Measurements from ENCODE around the gene PLA2G4F.
A peak's percentile ranks its signal among the peaks of the same experiment; 100 is the strongest.
"Not testable (repeated sequence)": the region's sequence is repeated elsewhere in the genome, so short reads cannot be mapped to it uniquely, and the experiment has no call there.

The PLA2G4F gene

GRCh38 chr15:42094512-42094963 lies 61.9 kb downstream of the PLA2G4F start, which contains the start of gene PLA2G4D:
TSS of gene PLA2G4D (minus strand) at chr15:42094562. CDS start at chr15:42094459, 103 bp downstream.
- DNase-seq (ENCODE audit: low spot score): no peak
- Histone ChIP-seq H3K4me3 (ENCODE audit: low read length in 2 of 2) (no peak within 1 kb of the TSS), H3K27me3 (ENCODE audit: control insufficient read depth in 3 of 3, insufficient read depth in 3 of 3, low read depth in 1 of 3, low read length in 3 of 3) (peaks cover 0 to 5% (median 0%) of the 10 kb centered on the region in 3 experiments), H2AK5ac (ENCODE audit: low read depth, low read length) (peak within 1 kb of the TSS; percentile 98), H2BK15ac (ENCODE audit: low read length) (peak within 1 kb of the TSS; percentile 87), H3K4ac (ENCODE audit: low read length) (no peak within 1 kb of the TSS), H3K9me3 (replicated peaks in 1 of 2; ENCODE audit: control insufficient read depth in 2 of 2, insufficient read depth in 1 of 2, low read depth in 1 of 2, low read length in 2 of 2) (no peaks in the 10 kb centered on the region), H3K14ac (ENCODE audit: low read length) (no peak within 1 kb of the TSS), H3K79me1 (ENCODE audit: low read depth, low read length) (no peaks in the 10 kb centered on the region), H2BK5ac (ENCODE audit: low read length) (no peak within 1 kb of the TSS), H3K18ac (ENCODE audit: low read length) (peak within 1 kb of the TSS; percentile 80), H3K9ac (ENCODE audit: low read depth, low read length, poor library complexity) (no peak within 1 kb of the TSS), H2BK12ac (ENCODE audit: low read length) (peak within 1 kb of the TSS; percentile 63), H3K27ac (replicated peaks; ENCODE audit: low read length) (no peak within 1 kb of the TSS), H3K4me1 (ENCODE audit: control insufficient read depth in 2 of 2, insufficient read depth in 1 of 2, low read depth in 1 of 2, low read length in 2 of 2) (peaks cover 14 to 15% of the 10 kb centered on the region in 2 donors), H3K23ac (ENCODE audit: low read depth, low read length, poor library complexity) (no peak within 1 kb of the TSS), H3K36me3 (replicated peaks in 1 of 2; ENCODE audit: control insufficient read depth in 2 of 2, insufficient read depth in 2 of 2, low read length in 2 of 2) (no peaks in the 10 kb centered on the region), H3K4me2 (ENCODE audit: insufficient read depth, low read length, poor library complexity, severe bottlenecking) (no peak within 1 kb of the TSS), H4K91ac (ENCODE audit: low read depth, low read length, poor library complexity) (no peak within 1 kb of the TSS), H4K8ac (ENCODE audit: low read depth, low read length) (no peak within 1 kb of the TSS), H2AFZ (ENCODE audit: low read length) (peak within 1 kb of the TSS; percentile 68), H2BK120ac (ENCODE audit: low read depth, low read length) (peak within 1 kb of the TSS; percentile 88)
- no CpG with 5 or more reads among the region's 6 CpGs for WGBS, 2 donors (ENCODE audit: extremely low coverage in 2 of 2, insufficient read length in 2 of 2, insufficient replicate concordance in 1 of 2)

GRCh38 chr15:42093966-42094365 lies 62.5 kb downstream of the PLA2G4F start:
- Histone ChIP-seq H3K79me1 (ENCODE audit: low read depth, low read length) (no peaks in the 10 kb centered on the region), H3K4me1 (ENCODE audit: control insufficient read depth in 2 of 2, insufficient read depth in 1 of 2, low read depth in 1 of 2, low read length in 2 of 2) (peaks cover 14 to 15% of the 10 kb centered on the region in 2 donors), H3K9me3 (replicated peaks in 1 of 2; ENCODE audit: control insufficient read depth in 2 of 2, insufficient read depth in 1 of 2, low read depth in 1 of 2, low read length in 2 of 2) (no peaks in the 10 kb centered on the region), H2BK15ac (ENCODE audit: low read length) (peak overlapping the region; percentile 87), H3K14ac (ENCODE audit: low read length) (no peak overlapping the region), H3K4me3 (ENCODE audit: low read length in 2 of 2) (no peak overlapping the region), H3K9ac (ENCODE audit: low read depth, low read length, poor library complexity) (no peak overlapping the region), H2BK120ac (ENCODE audit: low read depth, low read length) (peak overlapping the region; percentile 88), H4K91ac (ENCODE audit: low read depth, low read length, poor library complexity) (no peak overlapping the region), H4K8ac (ENCODE audit: low read depth, low read length) (no peak overlapping the region), H2BK12ac (ENCODE audit: low read length) (no peak overlapping the region), H3K4me2 (ENCODE audit: insufficient read depth, low read length, poor library complexity, severe bottlenecking) (no peak overlapping the region), H3K36me3 (replicated peaks in 1 of 2; ENCODE audit: control insufficient read depth in 2 of 2, insufficient read depth in 2 of 2, low read length in 2 of 2) (no peaks in the 10 kb centered on the region), H3K27me3 (ENCODE audit: control insufficient read depth in 3 of 3, insufficient read depth in 3 of 3, low read depth in 1 of 3, low read length in 3 of 3) (peaks cover 0 to 5% (median 0%) of the 10 kb centered on the region in 3 experiments), H3K27ac (replicated peaks; ENCODE audit: low read length) (no peak overlapping the region), H3K4ac (ENCODE audit: low read length) (no peak overlapping the region), H3K18ac (ENCODE audit: low read length) (peak overlapping the region; percentile 50), H2AFZ (ENCODE audit: low read length) (peak overlapping the region; percentile 68), H2BK5ac (ENCODE audit: low read length) (no peak overlapping the region), H3K23ac (ENCODE audit: low read depth, low read length, poor library complexity) (no peak overlapping the region), H2AK5ac (ENCODE audit: low read depth, low read length) (peak overlapping the region; percentile 98)
- no CpG with 5 or more reads among the region's 7 CpGs for WGBS, 2 donors (ENCODE audit: extremely low coverage in 2 of 2, insufficient read length in 2 of 2, insufficient replicate concordance in 1 of 2)
- no peak for DNase-seq (ENCODE audit: low spot score)

- Histone ChIP-seq H3K36me3 (replicated peaks in 1 of 2; ENCODE audit: control insufficient read depth in 2 of 2, insufficient read depth in 2 of 2, low read length in 2 of 2) (no peaks in the 10 kb centered on the region), H3K79me1 (ENCODE audit: low read depth, low read length) (no peaks in the 10 kb centered on the region), H3K27ac (replicated peaks; ENCODE audit: low read length) (peak overlapping the region; percentile 70), H2AK5ac (ENCODE audit: low read depth, low read length) (peak overlapping the region; percentile 98), H3K9me3 (replicated peaks in 1 of 2; ENCODE audit: control insufficient read depth in 2 of 2, insufficient read depth in 1 of 2, low read depth in 1 of 2, low read length in 2 of 2) (no peaks in the 10 kb centered on the region), H4K8ac (ENCODE audit: low read depth, low read length) (no peak overlapping the region), H2BK15ac (ENCODE audit: low read length) (peak overlapping the region; percentile 87), H2AFZ (ENCODE audit: low read length) (peak overlapping the region; percentile 89), H2BK5ac (ENCODE audit: low read length) (no peak overlapping the region), H3K4me2 (ENCODE audit: insufficient read depth, low read length, poor library complexity, severe bottlenecking) (no peak overlapping the region), H2BK12ac (ENCODE audit: low read length) (peak overlapping the region; percentile 33), H4K91ac (ENCODE audit: low read depth, low read length, poor library complexity) (peak overlapping the region; percentile 69), H2BK120ac (ENCODE audit: low read depth, low read length) (peak overlapping the region; percentile 65), H3K27me3 (ENCODE audit: control insufficient read depth in 3 of 3, insufficient read depth in 3 of 3, low read depth in 1 of 3, low read length in 3 of 3) (peaks cover 0 to 5% (median 0%) of the 10 kb centered on the region in 3 experiments), H3K18ac (ENCODE audit: low read length) (peak overlapping the region; percentile 8), H3K4ac (ENCODE audit: low read length) (peak overlapping the region; percentile 43), H3K4me1 (ENCODE audit: control insufficient read depth in 2 of 2, insufficient read depth in 1 of 2, low read depth in 1 of 2, low read length in 2 of 2) (peaks cover 14 to 15% of the 10 kb centered on the region in 2 donors), H3K23ac (ENCODE audit: low read depth, low read length, poor library complexity) (peak overlapping the region; percentile 16), H3K14ac (ENCODE audit: low read length) (peak overlapping the region; percentile 60), H3K4me3 (ENCODE audit: low read length in 2 of 2) (no peak overlapping the region), H3K9ac (ENCODE audit: low read depth, low read length, poor library complexity) (no peak overlapping the region)
- no CpG with 5 or more reads among the region's 21 CpGs for WGBS, 2 donors (ENCODE audit: extremely low coverage in 2 of 2, insufficient read length in 2 of 2, insufficient replicate concordance in 1 of 2)
- no peak for DNase-seq (ENCODE audit: low spot score)
These were observed 63.8 kb downstream of the PLA2G4F start for GRCh38 chr15:42092398-42093318.

- not testable (repeated sequence) for H3K23ac ChIP-seq (ENCODE audit: low read depth, low read length, poor library complexity); H3K4me3 ChIP-seq (ENCODE audit: low read length in 2 of 2); H2BK120ac ChIP-seq (ENCODE audit: low read depth, low read length); DNase-seq (ENCODE audit: low spot score); H3K79me1 ChIP-seq (ENCODE audit: low read depth, low read length); H2AK5ac ChIP-seq (ENCODE audit: low read depth, low read length); H2BK15ac ChIP-seq (ENCODE audit: low read length); H3K4ac ChIP-seq (ENCODE audit: low read length); H3K36me3 ChIP-seq (replicated peaks in 1 of 2; ENCODE audit: control insufficient read depth in 2 of 2, insufficient read depth in 2 of 2, low read length in 2 of 2); H3K18ac ChIP-seq (ENCODE audit: low read length); H3K9me3 ChIP-seq (replicated peaks in 1 of 2; ENCODE audit: control insufficient read depth in 2 of 2, insufficient read depth in 1 of 2, low read depth in 1 of 2, low read length in 2 of 2); H4K91ac ChIP-seq (ENCODE audit: low read depth, low read length, poor library complexity); H3K4me2 ChIP-seq (ENCODE audit: insufficient read depth, low read length, poor library complexity, severe bottlenecking); H4K8ac ChIP-seq (ENCODE audit: low read depth, low read length); H2BK12ac ChIP-seq (ENCODE audit: low read length); H3K9ac ChIP-seq (ENCODE audit: low read depth, low read length, poor library complexity); H3K14ac ChIP-seq (ENCODE audit: low read length); H3K27me3 ChIP-seq (ENCODE audit: control insufficient read depth in 3 of 3, insufficient read depth in 3 of 3, low read depth in 1 of 3, low read length in 3 of 3); H2BK5ac ChIP-seq (ENCODE audit: low read length)
- Histone ChIP-seq H2AFZ (ENCODE audit: low read length) (peak overlapping the region; percentile 89), H3K4me1 (ENCODE audit: control insufficient read depth in 2 of 2, insufficient read depth in 1 of 2, low read depth in 1 of 2, low read length in 2 of 2) (peaks cover 14 to 15% of the 10 kb centered on the region in 2 donors), H3K27ac (replicated peaks; ENCODE audit: low read length) (peak overlapping the region; percentile 70)
- no CpG with 5 or more reads among the region's 14 CpGs for WGBS, 2 donors (ENCODE audit: extremely low coverage in 2 of 2, insufficient read length in 2 of 2, insufficient replicate concordance in 1 of 2)
These were observed 64.6 kb downstream of the PLA2G4F start for GRCh38 chr15:42091753-42092397.

Data from neuronal stem cell (in vitro differentiated cells).